HEK293 (cell line): ENCODE results near the gene CCNA2.

Experiments
- HIC1 ChIP-seq: fragments of 450-650 bp; formaldehyde crosslinking; IDR thresholded peaks from 2 replicates; pipeline ENCODE4 v1.5.1; 2016; ENCODE audit warnings: missing biosample characterization, missing genetic modification characterization
- KLF7 ChIP-seq: fragments of 450-650 bp; formaldehyde crosslinking; IDR thresholded peaks from 2 replicates; pipeline ENCODE4 v1.5.1; 2016; ENCODE audit warnings: missing biosample characterization, missing genetic modification characterization, borderline replicate concordance
- KLF8 ChIP-seq: fragments of 450-650 bp; formaldehyde crosslinking; IDR thresholded peaks from 2 replicates; pipeline ENCODE4 v1.5.1; 2016; ENCODE audit warnings: missing biosample characterization, missing genetic modification characterization
- KLF9 ChIP-seq: fragments of 450-650 bp; formaldehyde crosslinking; IDR thresholded peaks from 2 replicates; pipeline ENCODE4 v1.5.1; 2016; ENCODE audit warnings: missing biosample characterization, missing genetic modification characterization, low read depth
- PRDM2 ChIP-seq: fragments of 450-650 bp; formaldehyde crosslinking; IDR thresholded peaks from 2 replicates; pipeline ENCODE4 v1.5.1; 2016; ENCODE audit warnings: missing biosample characterization, missing genetic modification characterization, borderline replicate concordance
- ZBTB44 ChIP-seq: fragments of 450-650 bp; IDR thresholded peaks from 2 replicates; pipeline ENCODE4 v1.5.1; 2018; ENCODE audit warnings: missing biosample characterization, mild to moderate bottlenecking, missing genetic modification characterization
- ZBTB7A ChIP-seq: fragments of 450-650 bp; formaldehyde crosslinking; IDR thresholded peaks from 2 replicates; pipeline ENCODE4 v1.5.1; 2016; ENCODE audit warnings: low read depth, missing biosample characterization, missing genetic modification characterization
- ZFP69B ChIP-seq: fragments of 450-650 bp; formaldehyde crosslinking; IDR thresholded peaks from 2 replicates; pipeline ENCODE4 v1.5.1; 2016; ENCODE audit warnings: missing biosample characterization, missing genetic modification characterization
- ZIC2 ChIP-seq: fragments of 450-650 bp; formaldehyde crosslinking; IDR thresholded peaks from 2 replicates; pipeline ENCODE4 v1.5.1; 2016; ENCODE audit warnings: missing biosample characterization, missing genetic modification characterization
- ZNF155 ChIP-seq: fragments of 450-650 bp; formaldehyde crosslinking; IDR thresholded peaks from 2 replicates; pipeline ENCODE4 v1.5.1; 2016; ENCODE audit warnings: missing biosample characterization, missing genetic modification characterization
- ZNF157 ChIP-seq: fragments of 450-650 bp; formaldehyde crosslinking; IDR thresholded peaks from 2 replicates; pipeline ENCODE4 v1.5.1; 2016; ENCODE audit warnings: missing biosample characterization, missing genetic modification characterization
- ZNF335 ChIP-seq: fragments of 450-650 bp; formaldehyde crosslinking; conservative IDR thresholded peaks from 2 replicates; pipeline ENCODE4 v1.5.1; 2016; ENCODE audit warnings: missing biosample characterization, missing genetic modification characterization
- ZNF391 ChIP-seq: fragments of 450-650 bp; formaldehyde crosslinking; IDR thresholded peaks from 2 replicates; pipeline ENCODE4 v1.5.1; 2016; ENCODE audit warnings: low read depth, missing biosample characterization, missing genetic modification characterization, borderline replicate concordance
- ZNF394 ChIP-seq: fragments of 450-650 bp; formaldehyde crosslinking; IDR thresholded peaks from 2 replicates; pipeline ENCODE4 v1.5.1; 2016; ENCODE audit warnings: missing biosample characterization, missing genetic modification characterization, mild to moderate bottlenecking, moderate library complexity, borderline replicate concordance
- ZNF530 ChIP-seq: fragments of 450-650 bp; formaldehyde crosslinking; IDR thresholded peaks from 2 replicates; pipeline ENCODE4 v1.5.1; 2016; ENCODE audit warnings: low read depth, missing biosample characterization, missing genetic modification characterization
- ZNF639 ChIP-seq: fragments of 450-650 bp; formaldehyde crosslinking; IDR thresholded peaks from 2 replicates; pipeline ENCODE4 v1.5.1; 2016; ENCODE audit warnings: missing biosample characterization, missing genetic modification characterization
- ZNF660 ChIP-seq: fragments of 450-650 bp; IDR thresholded peaks from 2 replicates; pipeline ENCODE4 v1.5.1; 2018; ENCODE audit warnings: missing biosample characterization, mild to moderate bottlenecking, missing genetic modification characterization
- ZNF704 ChIP-seq: fragments of 450-650 bp; formaldehyde crosslinking; IDR thresholded peaks from 2 replicates; pipeline ENCODE4 v1.5.1; 2016; ENCODE audit warnings: missing biosample characterization, missing genetic modification characterization
- ZNF76 ChIP-seq: fragments of 450-650 bp; formaldehyde crosslinking; IDR thresholded peaks from 2 replicates; pipeline ENCODE4; 2016; ENCODE audit warnings: low read depth, missing biosample characterization, missing genetic modification characterization, borderline replicate concordance
- ZNF776 ChIP-seq: fragments of 450-650 bp; formaldehyde crosslinking; IDR thresholded peaks from 2 replicates; pipeline ENCODE4 v1.5.0; 2017; ENCODE audit warnings: missing biosample characterization, missing genetic modification characterization, borderline replicate concordance
- ZSCAN18 ChIP-seq: fragments of 450-650 bp; formaldehyde crosslinking; IDR thresholded peaks from 2 replicates; pipeline ENCODE4 v1.5.1; 2016; ENCODE audit warnings: missing biosample characterization, missing genetic modification characterization
- ZSCAN23 ChIP-seq: fragments of 450-650 bp; formaldehyde crosslinking; IDR thresholded peaks from 2 replicates; pipeline ENCODE4 v1.5.1; 2016; ENCODE audit warnings: missing biosample characterization, missing genetic modification characterization
- ZSCAN5A ChIP-seq: fragments of 450-650 bp; formaldehyde crosslinking; IDR thresholded peaks from 2 replicates; pipeline ENCODE4 v1.5.1; 2016; ENCODE audit warnings: missing biosample characterization, missing genetic modification characterization

CCNA2 gene

GRCh38 chr4:121823505-121824170, at the start of gene CCNA2 (continued):
- TF ChIP-seq ZNF639 (tag by site-specific recombination) (peak; percentile 25; the same call in 1 of the 2 replicates), ZNF394 (tag by site-specific recombination) (0 out of 2 replicates have a peak, but pooled peaks have one; percentile 35), ZSCAN23 (no peak), ZNF660 (tag by site-specific recombination) (no peak), ZBTB44 (tag by site-specific recombination) (0 out of 2 replicates have a peak, but pooled peaks have one; percentile 42), PRDM2 (tag by site-specific recombination) (no peak), ZSCAN18 (no peak), ZNF157 (no peak), KLF8 (tag by site-specific recombination) (peak; percentile 65), ZNF704 (tag by site-specific recombination) (no peak), ZNF391 (0 out of 2 replicates have a peak, but pooled peaks have one; percentile 35), ZBTB7A (tag by site-specific recombination) (no peak), ZIC2 (tag by site-specific recombination) (no peak), ZNF335 (tag by site-specific recombination) (peak; percentile 80), KLF7 (tag by site-specific recombination) (no peak), HIC1 (tag by site-specific recombination) (peak; percentile 85), ZNF155 (tag by site-specific recombination) (no peak), KLF9 (tag by site-specific recombination) (peak; percentile 43; the same call in 1 of the 2 replicates), ZNF76 (tag by site-specific recombination) (peak; percentile 22; the same call in 1 of the 2 replicates), ZNF530 (tag by site-specific recombination) (no peak), ZSCAN5A (tag by site-specific recombination) (0 out of 2 replicates have a peak, but pooled peaks have one; percentile 62), ZNF776 (tag by site-specific recombination) (no peak), ZFP69B (tag by site-specific recombination) (no peak)
